Skeletal muscle cell (primary cell): ENCODE data around the gene FRMD5.
A peak's percentile ranks its signal among the peaks of the same experiment; 100 is the strongest.

ENCODE experiments used
- DNase-seq: peaks from one replicate; pipeline ENCODE4 v3.0.0-alpha.2; 2010; ENCODE audit warnings: low read depth
- H3K4me3 ChIP-seq: 2 replicates; pipeline ENCODE4 v1.5.1; 2011; ENCODE audit warnings: low read depth, mild to moderate bottlenecking, control low read depth, low read length, moderate library complexity

Gene FRMD5

GRCh38 chr15:44101944-44102343 is 93.1 kb downstream of the FRMD5 start:
- no peak overlapping the region for H3K4me3 ChIP-seq
- no peak for DNase-seq

- peak; percentile 48 for DNase-seq
- H3K4me3 ChIP-seq = no peak overlapping the region
Observed at GRCh38 chr15:44101286-44101685, 93.8 kb downstream of the FRMD5 start.

GRCh38 chr15:44099671-44100070 is 95.4 kb downstream of the FRMD5 start:
- no peak overlapping the region for H3K4me3 ChIP-seq
- DNase-seq = no peak

DNA sequence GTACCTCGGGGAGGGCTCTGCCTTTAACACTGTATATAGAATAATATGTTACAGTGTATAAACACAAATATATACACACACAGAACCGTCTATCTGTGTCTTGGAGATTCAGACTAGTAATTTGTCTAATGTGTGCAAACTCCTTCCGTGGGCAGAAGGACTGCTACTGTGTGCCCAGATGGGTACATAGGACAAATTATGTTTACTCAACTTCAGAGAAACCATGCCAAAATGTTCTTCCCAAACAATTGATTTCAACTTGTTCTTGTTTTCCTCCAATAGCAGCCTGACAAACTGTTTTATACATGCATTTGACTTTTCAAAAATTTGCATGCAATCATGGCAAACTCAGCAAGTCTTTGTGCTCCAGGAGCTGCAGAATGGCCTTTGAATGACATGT is 97.5 kb downstream of the FRMD5 start:
- no peak overlapping the region for H3K4me3 ChIP-seq
- DNase-seq = no peak

DNA sequence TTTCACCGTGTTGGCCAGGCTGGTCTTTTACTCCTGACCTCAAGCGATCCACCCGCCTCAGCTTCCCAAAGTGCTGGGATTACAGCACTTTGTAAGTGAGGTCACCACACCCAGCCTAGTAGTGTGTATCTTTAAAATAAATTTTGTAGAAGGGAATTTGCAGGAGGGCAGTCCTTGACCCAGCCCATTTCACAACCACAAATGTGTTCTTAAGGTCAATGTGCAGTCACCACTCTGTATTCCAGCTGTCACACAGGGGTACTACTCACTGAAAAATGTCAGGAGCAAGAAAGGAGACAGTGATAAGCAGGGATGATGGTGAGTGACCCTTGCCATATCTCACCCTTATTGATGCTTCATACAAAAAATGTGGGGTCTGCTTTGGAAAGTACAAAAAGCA is 98.5 kb downstream of the FRMD5 start:
- H3K4me3 ChIP-seq = no peak overlapping the region
- DNase-seq = no peak

DNA sequence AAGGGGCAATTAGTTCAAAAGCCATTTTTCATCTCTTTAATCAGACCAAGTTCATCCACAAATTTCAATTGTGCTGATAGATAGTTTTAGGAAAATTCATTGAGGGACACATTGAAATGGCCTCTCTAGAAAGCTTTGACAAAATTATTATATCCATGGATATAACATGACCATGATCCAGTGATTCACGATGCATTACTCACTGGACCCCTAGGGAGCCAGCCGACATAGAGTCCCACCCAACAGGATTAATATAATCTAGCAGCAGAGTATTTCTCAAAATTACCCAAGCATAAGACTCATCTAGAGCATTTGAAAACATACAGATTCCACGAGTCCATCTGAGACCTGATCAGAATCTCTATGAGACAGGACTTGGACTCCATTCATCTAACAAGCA is 100.3 kb downstream of the FRMD5 start:
- no peak overlapping the region for H3K4me3 ChIP-seq
- no peak for DNase-seq

DNA sequence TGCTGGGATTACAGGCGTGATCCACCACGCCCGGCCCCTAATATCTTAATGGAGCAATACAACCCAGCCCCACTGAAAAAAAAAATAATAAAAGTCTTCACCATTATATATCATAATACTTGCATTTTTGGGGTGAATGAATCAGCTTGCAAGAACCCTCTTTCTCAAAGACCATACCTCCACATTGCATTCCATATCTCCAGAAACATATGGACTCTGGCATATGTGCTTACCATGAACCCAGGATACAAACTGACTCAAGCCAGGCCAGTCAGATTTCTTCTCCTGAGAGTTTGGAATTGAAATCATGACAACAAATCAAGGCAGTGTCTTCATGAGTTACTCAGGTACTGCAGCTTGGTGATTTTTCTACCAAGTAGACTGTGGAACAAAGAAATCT is 101.2 kb downstream of the FRMD5 start:
- DNase-seq = no peak
- no peak overlapping the region for H3K4me3 ChIP-seq

DNA sequence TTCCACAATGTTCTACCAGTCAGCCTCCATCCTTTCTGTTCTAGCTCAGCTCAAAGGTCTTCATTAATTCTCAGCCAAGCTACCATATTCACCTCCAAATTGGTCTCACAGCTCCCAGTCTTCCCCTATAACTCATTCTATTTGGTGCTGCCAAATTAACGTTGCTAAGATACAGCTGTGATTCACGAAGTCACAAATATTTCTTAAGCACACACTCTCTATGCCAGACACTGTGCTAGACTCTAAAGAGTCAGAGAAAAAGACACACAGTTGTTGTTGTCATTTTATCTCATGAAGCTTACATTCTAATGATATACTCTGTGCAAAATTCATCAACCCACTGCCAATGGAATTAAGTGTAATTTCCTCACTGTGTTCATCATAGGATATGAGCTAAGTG is 102.8 kb downstream of the FRMD5 start:
- H3K4me3 ChIP-seq = no peak overlapping the region
- no peak for DNase-seq

- H3K4me3 ChIP-seq = no peak overlapping the region
- DNase-seq = peak; percentile 60
Observed at GRCh38 chr15:44087578-44088465, 107.2 kb downstream of the FRMD5 start.

- H3K4me3 ChIP-seq = no peak overlapping the region
- DNase-seq = no peak
Observed at GRCh38 chr15:44084770-44085169, 110.3 kb downstream of the FRMD5 start.

DNA sequence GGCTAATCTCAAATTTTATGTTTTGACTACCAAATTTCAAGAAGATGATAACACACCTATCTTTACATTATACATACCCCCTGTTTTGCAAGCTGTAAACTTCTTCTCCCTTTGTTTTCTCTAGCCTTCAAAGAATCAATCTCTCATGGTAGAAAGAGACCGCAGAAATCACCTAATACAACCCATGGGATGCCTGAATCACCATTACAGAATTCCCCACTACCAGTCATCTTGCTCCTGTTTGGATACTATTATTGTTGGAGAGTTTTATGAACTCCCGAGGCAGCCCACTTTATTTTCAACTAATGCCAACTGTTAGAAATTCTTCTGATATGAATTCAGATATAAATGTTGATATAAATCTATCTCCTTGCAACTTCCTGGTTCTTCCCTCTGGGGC is 110.9 kb downstream of the FRMD5 start:
- DNase-seq = no peak
- H3K4me3 ChIP-seq = no peak overlapping the region

- no peak for DNase-seq
- no peak overlapping the region for H3K4me3 ChIP-seq
Observed at GRCh38 chr15:44082558-44083157, 112.4 kb downstream of the FRMD5 start.

GRCh38 chr15:44081026-44082013 is 113.8 kb downstream of the FRMD5 start:
- DNase-seq = peak; percentile 48
- H3K4me3 ChIP-seq = no peak overlapping the region

DNA sequence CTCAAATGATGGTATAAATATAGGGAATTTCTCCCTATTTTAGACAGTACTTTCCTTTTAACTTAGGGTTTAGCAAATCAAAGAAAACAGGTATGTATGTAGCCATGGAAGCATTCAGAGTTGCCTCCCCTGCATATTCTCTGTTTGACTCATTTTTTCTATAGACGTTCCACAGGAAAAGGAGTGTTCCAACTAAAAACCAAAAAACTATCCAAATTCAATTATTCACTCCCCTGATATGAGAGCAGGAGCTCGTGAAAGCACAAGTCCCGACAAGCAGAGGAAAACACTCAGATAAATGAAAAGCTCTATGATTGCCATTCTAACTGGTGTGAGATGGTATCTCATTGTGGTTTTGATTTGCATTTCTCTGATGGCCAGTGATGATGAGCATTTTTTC is 119.5 kb downstream of the FRMD5 start:
- DNase-seq = no peak
- H3K4me3 ChIP-seq = no peak overlapping the region

- DNase-seq = no peak
Observed at GRCh38 chr15:44069489-44069888, 125.6 kb downstream of the FRMD5 start.

GRCh38 chr15:44068347-44068746 is 126.7 kb downstream of the FRMD5 start:
- no peak overlapping the region for H3K4me3 ChIP-seq
- DNase-seq = no peak

More at GRCh38 chr15:44069489-44069888, 125.6 kb downstream of the FRMD5 start:
- H3K4me3 ChIP-seq = no peak overlapping the region

GRCh38 chr15:44066211-44066827 is 128.8 kb downstream of the FRMD5 start:
- H3K4me3 ChIP-seq = no peak overlapping the region
- no peak for DNase-seq

DNA sequence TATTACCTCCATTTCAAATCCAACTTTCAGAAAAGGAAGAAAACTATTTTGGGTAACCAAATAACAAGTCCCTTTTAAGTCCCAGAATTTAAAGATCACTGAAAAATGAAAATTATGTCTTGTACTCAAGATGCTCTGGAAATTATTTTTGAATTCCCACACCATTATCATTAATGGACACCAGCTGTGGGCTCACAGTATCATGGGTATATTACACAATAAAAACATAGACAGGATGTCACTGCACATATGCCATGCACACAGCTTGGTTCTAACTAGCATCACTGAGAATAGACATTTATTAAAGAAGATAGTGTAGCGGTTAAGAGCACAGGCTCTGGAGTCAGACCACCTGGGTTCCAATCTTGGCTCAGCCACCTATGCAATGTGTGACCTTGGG is 130.4 kb downstream of the FRMD5 start:
- no peak overlapping the region for H3K4me3 ChIP-seq
- DNase-seq = no peak

- DNase-seq = no peak
- H3K4me3 ChIP-seq = no peak overlapping the region
Observed at GRCh38 chr15:44058126-44058525, 136.9 kb downstream of the FRMD5 start.
